Lower leg skin (tissue), 4 donors: ENCODE results near the gene CNDP2. TPM values are rescaled to one million over a fixed set of nuclear protein-coding genes. Genes with fewer than 3 reads are reported as not detected.
A peak's percentile ranks its signal among the peaks of the same experiment; 100 is the strongest.

ENCODE experiments used
- DNase-seq, 2 donors: peaks; one replicate each; pipeline ENCODE4 v3.0.0-alpha.2; 2019; ENCODE audit warnings: low spot score in 2 of 2
- H3K4me3 ChIP-seq: fragments of 200-600 bp; sonication (generic); 2 replicates; pipeline ENCODE4 v1.5.1; 2017; ENCODE audit warnings: mild to moderate bottlenecking, low read depth; ENCODE audit not compliant: poor library complexity, severe bottlenecking
- CTCF ChIP-seq, 3 donors: fragments of 450-650 bp; IDR thresholded peaks; one replicate each; pipeline ENCODE4 v1.5.1; 2016; ENCODE audit warnings: antibody characterized with exemption in 3 of 3, mild to moderate bottlenecking in 3 of 3, moderate library complexity in 2 of 3
- POLR2A ChIP-seq, 2 donors: fragments of 450-650 bp; IDR thresholded peaks; one replicate each; pipeline ENCODE4 v1.6.1; 2016 to 2017; ENCODE audit warnings: antibody characterized with exemption in 2 of 2, mild to moderate bottlenecking in 1 of 2, moderate library complexity in 1 of 2
- WGBS, 2 donors: methylation state at CpG; one replicate each; pipeline ENCODE4 v1.1.5; 2018; 5-methylcytosine and 5-hydroxymethylcytosine counted together
- intact Hi-C: fragments of 100-400 bp; cut with DNase I; formaldehyde crosslinking; loops from one replicate; pipeline ENCODE4 v1.15.0; 2023; ENCODE audit warnings: low total_unique reads
- total RNA-seq, 4 donors: library from RNA; depleted of rRNA; stranded (reverse); fragments of >200 nt; gene quantifications; one replicate each; pipeline ENCODE4 v1.1.0, GENCODE V29; 2016

Gene CNDP2
- total RNA-seq, 4 donors from 2014 or later, result 56.0 to 78.2 (median 73.0) TPM

- peak in 1 of 2 donors; percentile 83 for DNase-seq
- H3K4me3 ChIP-seq, result no peak overlapping the region
- intact Hi-C loops, result no loop called here
- no peak for TF ChIP-seq CTCF (IDR thresholded peaks at IDR 0.05)
- TF ChIP-seq POLR2A (IDR thresholded peaks at IDR 0.05), result no peak
- WGBS, 2 donors, result 92 to 97% methylated on average over 7 of the region's 7 CpGs
Observed at GRCh38 chr18:74547860-74548259, 51.7 kb downstream of the CNDP2 start.

GRCh38 chr18:74549591-74550104 lies 53.5 kb downstream of the CNDP2 start:
- intact Hi-C loops, result loop anchor here (10.0 kb wide), 1 partner anchor 195 kb away; no protein-coding TSS in a partner anchor
- H3K4me3 ChIP-seq, result no peak overlapping the region
- DNase-seq, result peak in 1 of 2 donors; percentile 40
- TF ChIP-seq CTCF (IDR thresholded peaks at IDR 0.05) (no peak), POLR2A (IDR thresholded peaks at IDR 0.05) (no peak)
- WGBS, 2 donors, result 100% methylated on average over 1 of the region's 1 CpG

GRCh38 chr18:74550886-74551285 lies 54.7 kb downstream of the CNDP2 start:
- peak in 1 of 2 donors; percentile 28 for DNase-seq
- WGBS, 2 donors, result 95 to 96% methylated on average over 6 of the region's 6 CpGs
- no peak overlapping the region for H3K4me3 ChIP-seq
- no peak for TF ChIP-seq POLR2A (IDR thresholded peaks at IDR 0.05)
- TF ChIP-seq CTCF (IDR thresholded peaks at IDR 0.05), result no peak
- intact Hi-C loops, result loop anchor here (10.0 kb wide), 1 partner anchor 196 kb away; no protein-coding TSS in a partner anchor

GRCh38 chr18:74551452-74551851 lies 55.3 kb downstream of the CNDP2 start:
- H3K4me3 ChIP-seq, result no peak overlapping the region
- TF ChIP-seq POLR2A (IDR thresholded peaks at IDR 0.05) (no peak), CTCF (IDR thresholded peaks at IDR 0.05) (no peak)
- 20 to 51% methylated on average over 3 of the region's 3 CpGs for WGBS, 2 donors
- peak in 1 of 2 donors; percentile 13 for DNase-seq
- intact Hi-C loops, result loop anchor here (10.0 kb wide), 1 partner anchor 197 kb away; no protein-coding TSS in a partner anchor

GRCh38 chr18:74551936-74552555 lies 55.9 kb downstream of the CNDP2 start:
- 17 to 21% methylated on average over 5 of the region's 5 CpGs for WGBS, 2 donors
- peak; percentile 81 to 93 for DNase-seq
- TF ChIP-seq POLR2A (IDR thresholded peaks at IDR 0.05) (no peak), CTCF (IDR thresholded peaks at IDR 0.05) (peak in 1 of 3 donors; percentile 54)
- no peak overlapping the region for H3K4me3 ChIP-seq
- intact Hi-C loops, result loop anchor here (10.0 kb wide), 1 partner anchor 197 kb away; no protein-coding TSS in a partner anchor
